Heart right ventricle (tissue), 16 donors: ENCODE measurements around the gene UBE2S. TPM values are rescaled to one million over a fixed set of nuclear protein-coding genes. Genes with fewer than 3 reads are reported as not detected.
A peak's percentile ranks its signal among the peaks of the same experiment; 100 is the strongest.
"Not testable (repeated sequence)": the region's sequence is repeated elsewhere in the genome, so short reads cannot be mapped to it uniquely, and the experiment has no call there.

Source experiments
- ATAC-seq, 8 donors: fragments of 200-7000 bp; cut with Tn5 transposase; one replicate each; pipeline ENCODE4 v1.9.1; 2020; ENCODE audit warnings: mild to moderate bottlenecking in 8 of 8, moderate library complexity in 8 of 8, moderate number of reproducible peaks in 1 of 8
- DNase-seq, 2 donors: peaks; one replicate each; pipeline ENCODE4 v3.0.0-alpha.2; 2020
- H3K27ac ChIP-seq, 10 donors: fragments of 200-600 bp; sonication (generic) in 2 of 10; one replicate each; pipeline versions ENCODE4 v1.5.0 to v1.8.0; 2020 to 2022; ENCODE audit warnings: mild to moderate bottlenecking in 3 of 10
- H3K27me3 ChIP-seq, 7 donors: fragments of 200-600 bp; one replicate each; pipeline ENCODE4 v1.8.0; 2021 to 2022; ENCODE audit warnings: mild to moderate bottlenecking in 2 of 7
- H3K36me3 ChIP-seq, 9 donors: fragments of 200-600 bp; sonication (generic) in 1 of 9; one replicate each; pipeline versions ENCODE4 v1.5.0 to v1.8.0; 2020 to 2022; ENCODE audit warnings: mild to moderate bottlenecking in 2 of 9
- H3K4me1 ChIP-seq, 9 donors: fragments of 200-600 bp; sonication (generic) in 1 of 9; one replicate each; pipeline versions ENCODE4 v1.5.0 to v1.8.0; 2020 to 2022; ENCODE audit warnings: mild to moderate bottlenecking in 4 of 9
- H3K4me3 ChIP-seq, 10 donors: fragments of 200-600 bp; sonication (generic) in 2 of 10; one replicate each; pipeline versions ENCODE4 v1.5.0 to v1.8.0; 2020 to 2022; ENCODE audit warnings: mild to moderate bottlenecking in 7 of 10, moderate library complexity in 2 of 10
- H3K9me3 ChIP-seq, 11 donors: fragments of 200-600 bp in 10 of 11; sonication (generic) in 2 of 11; one replicate each; pipeline versions ENCODE4 v1.5.0 to v1.8.0; 2013 to 2022; ENCODE audit warnings: mild to moderate bottlenecking in 2 of 11, control low read depth in 1 of 11, moderate library complexity in 1 of 11
- CTCF ChIP-seq, 9 donors: fragments of 200-600 bp; sonication (generic) in 2 of 9; IDR thresholded peaks; one replicate each; pipeline versions ENCODE4 v1.5.0 to v1.8.0; 2021 to 2022; ENCODE audit warnings: antibody characterized with exemption in 9 of 9, mild to moderate bottlenecking in 5 of 9, moderate library complexity in 1 of 9
- WGBS, 2 donors: extraction: QIAGEN DNeasy Blood & Tissue Kit; methylation state at CpG; one replicate each; pipeline ENCODE4 v1.1.7; 2013; ENCODE audit warnings: inconsistent platforms in 1 of 2; 5-methylcytosine and 5-hydroxymethylcytosine counted together
- intact Hi-C, 10 donors: fragments of 100-400 bp; cut with DNase I; formaldehyde crosslinking; loops; one replicate each; pipeline versions ENCODE4 v1.11.1 to v1.14.2; 2022
- polyA plus RNA-seq, 2 donors: library from polyadenylated mRNA; stranded (reverse); fragments of 200-250 nt; gene quantifications; one replicate each; pipeline ENCODE4 v1.2.3, GENCODE V29; 2013
- total RNA-seq, 10 donors: library from RNA; stranded (reverse); fragmentation: NEBNext Ultra II Directional in 3 of 10; extraction: Animal tissue kit (Norgen Biotek cat#: 25700) in 3 of 10; gene quantifications; one replicate each; pipeline versions ENCODE4 v1.2.1 to v1.2.4, GENCODE V29; 2021 to 2023
- donor health status: Arrhythmogenic right ventricular cardiomyopathy.
- donor health status: ischemic (EF 13 %, LVEDD 7.1; RV severe dilation, severe dysfunction).
- donor health status: healthy with polysubstance abuse.
- donor health status: DM: no; HTN: yes; CAD: no.
- donor health status: DM: no; HTN: no; CAD: no.
- donor health status: ischemic (EF 25% LVEDD 6.9; RV normal size, moderate dysfunction).
- donor health status: ischemic (EF 25% LVEDD 5.7; RV mildly dilated, moderate dysfunction).
- donor health status: healthy.
- donor health status: DM: yes; HTN: yes; CAD: no.
- donor health status: Ischemic cardiomyopathy.
- donor health status: ischemic (EF 35%, LVEDD 5.7; RV mildly dilated, moderate dysfunction).
- donor health status: nonischemic (EF 11% LVEDD 7.7; RV severe dilation, severe dysfunction).
- donor health status: DM: yes; HTN: yes; CAD: no.
- donor health status: PGD.
- donor health status: ischemic (EF 29% LVEDD 5.4; RV normal size, mild dysfunction).
- donor health status: nonischemic (EF 23%, LVEDD 6.1; RV moderate dilation, normal function).

UBE2S gene
- total and polyA plus RNA-seq, 12 donors: 8.0 to 42.1 (median 28.9) TPM

- Histone ChIP-seq H3K9me3 (peaks cover 0 to 5% (median 0%) of the 10 kb centered on the region in 11 donors), H3K4me1 (peaks cover 4 to 27% (median 17%) of the 10 kb centered on the region in 9 donors), H3K27ac (peak overlapping the region in 1 of 10 donors; percentile 99), H3K4me3 (peak overlapping the region in 8 of 10 donors; percentile 85 to 99 (median 92)), H3K27me3 (no peaks in the 10 kb centered on the region), H3K36me3 (peaks cover 0 to 50% (median 21%) of the 10 kb centered on the region in 9 donors)
- ATAC-seq: no peak
- DNase-seq: no peak
- intact Hi-C loops: loop anchor here in 1 of 10 donors (5.0 kb wide), 1 partner anchor 149 kb away; the partner anchor contains the start of gene PPP6R1
- no peak for TF ChIP-seq CTCF (IDR thresholded peaks at IDR 0.05)
- WGBS, 2 donors: 78 to 88% methylated on average over 14 of the region's 14 CpGs
Observed at GRCh38 chr19:55406091-55406825, 1.3 kb downstream of the UBE2S start.

- DNase-seq: no peak
- H3K36me3 ChIP-seq: peaks cover 0 to 55% (median 21%) of the 10 kb centered on the region in 9 donors
- intact Hi-C loops: loop anchor here in 1 of 10 donors (5.0 kb wide), 1 partner anchor 148 kb away; the partner anchor contains the start of gene PPP6R1
Observed at GRCh38 chr19:55405638-55406037, 1.9 kb downstream of the UBE2S start.

GRCh38 chr19:55402509-55402908, 5.1 kb downstream of the UBE2S start:
- WGBS, 2 donors: 82 to 86% methylated on average over 2 of the region's 2 CpGs
- DNase-seq (no peak), ATAC-seq (no peak)
- Histone ChIP-seq H3K36me3 (peaks cover 0 to 68% (median 21%) of the 10 kb centered on the region in 9 donors), H3K4me1 (peaks cover 4 to 26% (median 17%) of the 10 kb centered on the region in 9 donors), H3K27ac (no peak overlapping the region), H3K9me3 (no peaks in the 10 kb centered on the region), H3K27me3 (no peaks in the 10 kb centered on the region), H3K4me3 (no peak overlapping the region)
- intact Hi-C loops: no loop called here
- no peak for TF ChIP-seq CTCF (IDR thresholded peaks at IDR 0.05)

More at GRCh38 chr19:55405638-55406037, 1.9 kb downstream of the UBE2S start:
- no peak for ATAC-seq
- no peak for TF ChIP-seq CTCF (IDR thresholded peaks at IDR 0.05)
- Histone ChIP-seq H3K27ac (no peak overlapping the region), H3K9me3 (peaks cover 0 to 5% (median 0%) of the 10 kb centered on the region in 11 donors), H3K27me3 (no peaks in the 10 kb centered on the region), H3K4me3 (peak overlapping the region in 1 of 10 donors; percentile 89), H3K4me1 (peaks cover 4 to 27% (median 17%) of the 10 kb centered on the region in 9 donors)
- 83 to 86% methylated on average over 5 of the region's 5 CpGs for WGBS, 2 donors

- intact Hi-C loops, H3K27me3 ChIP-seq, H3K27ac ChIP-seq, ATAC-seq, H3K9me3 ChIP-seq, H3K4me3 ChIP-seq, DNase-seq: not testable (repeated sequence)
- H3K36me3 ChIP-seq: peaks cover 0 to 68% (median 21%) of the 10 kb centered on the region in 9 donors
- WGBS, 2 donors: 85 to 92% methylated on average over 20 to 21 of the region's 28 CpGs
- H3K4me1 ChIP-seq: peaks cover 0 to 16% (median 8%) of the 10 kb centered on the region in 9 donors
Observed at GRCh38 chr19:55401390-55401789, 6.2 kb downstream of the UBE2S start.
